Heart left ventricle (tissue), 13 donors: ENCODE data around the gene GRIN3B.

Experiments used
- POLR2A ChIP-seq, 2 donors: fragments of 450-650 bp; IDR thresholded peaks; one replicate each; pipeline ENCODE4 v1.6.1; 2017; ENCODE audit warnings: antibody characterized with exemption in 2 of 2, mild to moderate bottlenecking in 2 of 2, moderate library complexity in 2 of 2
- TF ChIP-seq, protein P1 (sequence below), 12 donors: fragments of 200-600 bp; sonication (generic) in 4 of 12; IDR thresholded peaks; one replicate each; pipeline versions ENCODE4 v1.5.0 to v1.8.0; 2018 to 2022; ENCODE audit warnings: antibody characterized with exemption in 12 of 12, mild to moderate bottlenecking in 5 of 12
- donor health status: ischemic (EF 13 %, LVEDD 7.1; RV severe dilation, severe dysfunction).
- donor health status: DM: no; HTN: yes; CAD: no.
- donor health status: DM: no; HTN: no; CAD: no.
- donor health status: ischemic (EF 25% LVEDD 6.9; RV normal size, moderate dysfunction).
- donor health status: ischemic (EF 25% LVEDD 5.7; RV mildly dilated, moderate dysfunction).
- donor health status: ischemic (EF 35%, LVEDD 5.7; RV mildly dilated, moderate dysfunction).
- donor health status: nonischemic (EF 11% LVEDD 7.7; RV severe dilation, severe dysfunction).
- donor health status: DM: yes; HTN: yes; CAD: no.
- donor health status: PGD.
- donor health status: ischemic (EF 29% LVEDD 5.4; RV normal size, mild dysfunction).
- donor health status: nonischemic (EF 23%, LVEDD 6.1; RV moderate dilation, normal function).

DNA sequence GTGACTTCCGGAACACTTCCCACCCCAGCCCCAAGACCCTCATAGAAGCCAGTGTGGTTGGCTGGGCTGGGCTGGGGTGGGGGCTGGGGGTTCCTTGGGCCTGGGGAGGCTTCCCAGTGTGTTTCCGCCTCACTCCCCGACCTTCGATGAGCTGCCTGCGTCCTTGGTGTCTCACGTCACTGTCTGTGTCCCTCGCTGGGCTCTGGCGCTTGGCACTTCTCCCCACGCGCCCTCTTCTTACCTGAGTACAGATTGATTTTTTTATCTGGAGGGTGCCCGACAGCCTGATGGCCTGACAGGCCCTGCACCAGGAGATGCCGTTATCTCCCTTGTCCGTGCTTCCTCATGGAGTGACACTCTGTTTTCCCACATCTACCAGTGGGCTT lies 7.6 kb upstream of the GRIN3B start:
- TF ChIP-seq, protein P1, sequence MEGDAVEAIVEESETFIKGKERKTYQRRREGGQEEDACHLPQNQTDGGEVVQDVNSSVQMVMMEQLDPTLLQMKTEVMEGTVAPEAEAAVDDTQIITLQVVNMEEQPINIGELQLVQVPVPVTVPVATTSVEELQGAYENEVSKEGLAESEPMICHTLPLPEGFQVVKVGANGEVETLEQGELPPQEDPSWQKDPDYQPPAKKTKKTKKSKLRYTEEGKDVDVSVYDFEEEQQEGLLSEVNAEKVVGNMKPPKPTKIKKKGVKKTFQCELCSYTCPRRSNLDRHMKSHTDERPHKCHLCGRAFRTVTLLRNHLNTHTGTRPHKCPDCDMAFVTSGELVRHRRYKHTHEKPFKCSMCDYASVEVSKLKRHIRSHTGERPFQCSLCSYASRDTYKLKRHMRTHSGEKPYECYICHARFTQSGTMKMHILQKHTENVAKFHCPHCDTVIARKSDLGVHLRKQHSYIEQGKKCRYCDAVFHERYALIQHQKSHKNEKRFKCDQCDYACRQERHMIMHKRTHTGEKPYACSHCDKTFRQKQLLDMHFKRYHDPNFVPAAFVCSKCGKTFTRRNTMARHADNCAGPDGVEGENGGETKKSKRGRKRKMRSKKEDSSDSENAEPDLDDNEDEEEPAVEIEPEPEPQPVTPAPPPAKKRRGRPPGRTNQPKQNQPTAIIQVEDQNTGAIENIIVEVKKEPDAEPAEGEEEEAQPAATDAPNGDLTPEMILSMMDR (IDR thresholded peaks at IDR 0.05) = no peak
- TF ChIP-seq POLR2A (IDR thresholded peaks at IDR 0.05) = no peak
